NCI-H526 treated with DMSO at 0.1 percent for 48 hours (cell line): ENCODE measurements around the gene ZNF12.
"Not testable (repeated sequence)": the region's sequence is repeated elsewhere in the genome, so short reads cannot be mapped to it uniquely, and the experiment has no call there.

Experiments used
- DNase-seq: peaks from one replicate; lab custom pipeline; 2025; lab: John Stamatoyannopoulos, UW

ZNF12 gene

GRCh38 chr7:6691609-6692106 lies 15.1 kb downstream of the ZNF12 start:
- DNase-seq = no peak

GRCh38 chr7:6691103-6691502 lies 15.6 kb downstream of the ZNF12 start:
- no peak for DNase-seq

- no peak for DNase-seq
Measured at GRCh38 chr7:6680146-6680545, 26.6 kb downstream of the ZNF12 start.

GRCh38 chr7:6675807-6676405 lies 30.8 kb downstream of the ZNF12 start:
- DNase-seq = no peak

- DNase-seq = not testable (repeated sequence)
Measured at GRCh38 chr7:6670851-6671250, 35.9 kb downstream of the ZNF12 start.

- DNase-seq = no peak
Measured at GRCh38 chr7:6658618-6659345, 48.0 kb downstream of the ZNF12 start.

GRCh38 chr7:6656413-6656812 lies 50.3 kb downstream of the ZNF12 start:
- DNase-seq = no peak

- DNase-seq = no peak
Measured at GRCh38 chr7:6655636-6656385, 50.9 kb downstream of the ZNF12 start.

GRCh38 chr7:6654842-6655610 lies 51.7 kb downstream of the ZNF12 start:
- DNase-seq = no peak

- no peak for DNase-seq
Measured at GRCh38 chr7:6654113-6654841, 52.5 kb downstream of the ZNF12 start.

- no peak for DNase-seq
Measured at GRCh38 chr7:6653071-6654003, 53.4 kb downstream of the ZNF12 start.

GRCh38 chr7:6652446-6653011 lies 54.2 kb downstream of the ZNF12 start:
- no peak for DNase-seq

GRCh38 chr7:6651851-6652445 lies 54.8 kb downstream of the ZNF12 start:
- no peak for DNase-seq

GRCh38 chr7:6650521-6651011 lies 56.2 kb downstream of the ZNF12 start:
- DNase-seq = no peak

- DNase-seq = no peak
Measured at GRCh38 chr7:6650086-6650485, 56.7 kb downstream of the ZNF12 start.

- DNase-seq = no peak
Measured at GRCh38 chr7:6649241-6649961, 57.3 kb downstream of the ZNF12 start.

GRCh38 chr7:6648815-6649104 lies 58.0 kb downstream of the ZNF12 start:
- no peak for DNase-seq

GRCh38 chr7:6648066-6648814 lies 58.5 kb downstream of the ZNF12 start:
- DNase-seq = no peak
